Endothelial cell of umbilical vein (primary cell): ENCODE measurements around the gene CCDC126. TPM values are rescaled to one million over a fixed set of nuclear protein-coding genes. Genes with fewer than 3 reads are reported as not detected.

Source experiments
- BruUV-seq: library from RNA; stranded (reverse); fragments of 400-500 nt; replicated peaks from 2 replicates; lab custom pipeline; 2021; lab: Mats Ljungman, UMichigan
- CTCF ChIA-PET: fragments of 300-600, 350-600 bp; sonication (Branson Sonifier 250); formaldehyde crosslinking; loops from one replicate; lab custom pipeline; 2021; ENCODE audit warnings: antibody characterized with exemption, inconsistent platforms; lab: Charles Lee
- POLR2A ChIA-PET: fragments of 300-600, 350-600 bp; sonication (Branson Sonifier 250); formaldehyde crosslinking; loops from one replicate; lab custom pipeline; 2021; ENCODE audit warnings: antibody characterized with exemption, inconsistent platforms; lab: Charles Lee
- DNase-seq: peaks from one replicate; pipeline ENCODE4 v3.0.0-alpha.2; 2011; ENCODE audit warnings: low read depth, low spot score
- FAIRE-seq: peaks from 2 replicates; lab custom pipeline; 2011; peaks lifted over from hg19 to GRCh38; lab: Jason Lieb, UNC
- H2AFZ ChIP-seq: 2 replicates; pipeline ENCODE4 v1.6.0; 2012; ENCODE audit warnings: low read depth, low read length, control low read depth, inconsistent platforms
- H3K27ac ChIP-seq: 2 replicates; pipeline ENCODE4 v1.5.1; 2011; ENCODE audit warnings: low read depth, mild to moderate bottlenecking, control low read depth, low read length, moderate library complexity; ENCODE audit not compliant: insufficient read depth
- H3K27me3 ChIP-seq, 2 experiments: 2 replicates each; pipeline versions ENCODE4 v1.6.0 to v1.6.1; 2011; ENCODE audit warnings: low read length in 2 of 2, mixed read lengths in 1 of 2; ENCODE audit not compliant: control insufficient read depth in 2 of 2, insufficient read depth in 2 of 2
- H3K36me3 ChIP-seq, 2 experiments: 2 replicates in 1 of 2; 3 replicates in 1 of 2; pipeline ENCODE4 v1.5.1; 2011; ENCODE audit warnings: low read length in 2 of 2, mild to moderate bottlenecking in 1 of 2, moderate library complexity in 1 of 2; ENCODE audit not compliant: control insufficient read depth in 2 of 2, insufficient read depth in 2 of 2; ENCODE audit errors: extremely low read depth in 1 of 2
- H3K4me1 ChIP-seq: 3 replicates; pipeline ENCODE4 v1.5.1; 2011; ENCODE audit warnings: mild to moderate bottlenecking, low read length; ENCODE audit not compliant: control insufficient read depth, insufficient read depth; ENCODE audit errors: extremely low read depth
- H3K4me2 ChIP-seq: 2 replicates; pipeline ENCODE4 v1.6.1; 2011; ENCODE audit warnings: low read length, control low read depth, mixed read lengths; ENCODE audit not compliant: insufficient read depth
- H3K4me3 ChIP-seq, 3 experiments: fragments of 200-600 bp in 1 of 3; sonication (generic), shearing (Covaris generic) in 1 of 3; replicated peaks in 1 of 3; 2 replicates each; pipeline ENCODE4 v1.5.1; 2011 to 2016; ENCODE audit warnings: control low read depth in 3 of 3, low read length in 3 of 3, mild to moderate bottlenecking in 2 of 3, inconsistent platforms in 1 of 3, low read depth in 1 of 3, moderate library complexity in 1 of 3; ENCODE audit not compliant: insufficient read depth in 1 of 3
- H3K79me2 ChIP-seq: 2 replicates; pipeline ENCODE4 v1.6.0; 2012; ENCODE audit warnings: low read length, inconsistent platforms; ENCODE audit not compliant: control insufficient read depth, insufficient read depth
- H3K9ac ChIP-seq: replicated peaks from 2 replicates; pipeline ENCODE3; 2011; ENCODE audit warnings: low read length, control low read depth; ENCODE audit not compliant: insufficient read depth; ENCODE audit errors: extremely low read depth
- H3K9me1 ChIP-seq: replicated peaks from 3 replicates; pipeline ENCODE4 v1.6.0; 2011; ENCODE audit warnings: mild to moderate bottlenecking, low read length; ENCODE audit not compliant: control insufficient read depth, insufficient read depth; ENCODE audit errors: extremely low read depth
- H3K9me3 ChIP-seq: replicated peaks from 2 replicates; pipeline ENCODE4 v1.5.1; 2012; ENCODE audit warnings: low read length, inconsistent platforms; ENCODE audit not compliant: control insufficient read depth, insufficient read depth
- H4K20me1 ChIP-seq: replicated peaks from 2 replicates; pipeline ENCODE3; 2011; ENCODE audit warnings: mild to moderate bottlenecking, low read length; ENCODE audit not compliant: control insufficient read depth, insufficient read depth; ENCODE audit errors: extremely low read depth
- EZH2 ChIP-seq: IDR thresholded peaks from 2 replicates; pipeline ENCODE4 v1.6.1; 2012; ENCODE audit warnings: borderline replicate concordance, low read depth, mild to moderate bottlenecking, moderate library complexity, low read length, inconsistent platforms; ENCODE audit not compliant: severe bottlenecking
- FOS ChIP-seq: IDR thresholded peaks from 2 replicates; pipeline ENCODE4 v1.6.1; 2011; ENCODE audit warnings: mild to moderate bottlenecking, low read length, moderate library complexity, borderline replicate concordance; ENCODE audit not compliant: insufficient read depth
- GATA2 ChIP-seq: IDR thresholded peaks from 2 replicates; pipeline ENCODE4 v1.7.0; 2011; ENCODE audit warnings: low read depth, mild to moderate bottlenecking, moderate library complexity, mixed read lengths, low read length; ENCODE audit not compliant: insufficient read length, insufficient read depth
- JUN ChIP-seq: IDR thresholded peaks from 2 replicates; pipeline ENCODE4 v1.6.1; 2011; ENCODE audit warnings: borderline replicate concordance, low read depth; ENCODE audit not compliant: insufficient read length, insufficient read depth
- MYC ChIP-seq: IDR thresholded peaks from one replicate; pipeline ENCODE4 v1.6.1; 2011; ENCODE audit warnings: mild to moderate bottlenecking, low read depth, low read length
- POLR2A ChIP-seq: IDR thresholded peaks from 2 replicates; pipeline ENCODE4 v1.6.1; 2012; ENCODE audit warnings: low read depth, mild to moderate bottlenecking, control low read depth, low read length
- POLR2AphosphoS5 ChIP-seq: IDR thresholded peaks from 2 replicates; pipeline ENCODE4 v1.6.1; 2012; ENCODE audit warnings: low read depth, mild to moderate bottlenecking, control low read depth, low read length, moderate library complexity; ENCODE audit not compliant: insufficient read depth
- dilution Hi-C: fragments of 300-500 bp; cut with MboI; formaldehyde crosslinking; loops from one replicate; pipeline ENCODE4 v1.15.0; 2019; ENCODE audit warnings: low sequenced_read_pairs; ENCODE audit not compliant: extremely low pct_ligation_motif_present
- intact Hi-C: fragments of 100-400 bp; cut with micrococcal nuclease; formaldehyde crosslinking; loops from one replicate; pipeline ENCODE4 v1.10.0; 2022
- polyA plus RNA-seq, 4 experiments: library from polyadenylated mRNA; depleted of rRNA in 3 of 4; stranded (reverse) in 3 of 4; unstranded in 1 of 4; fragments of >200 nt; gene quantifications; 2 replicates each; pipeline versions ENCODE4 v1.2.1 to v1.2.3, GENCODE V29; 2011 to 2012; ENCODE audit warnings: missing spikeins in 1 of 4
- total RNA-seq: library from RNA; stranded (reverse); gene quantifications from 2 replicates; pipeline ENCODE4 v1.2.3, GENCODE V29; 2021
- TF ChIP-seq, protein P1 (sequence below): IDR thresholded peaks from 2 replicates; pipeline ENCODE4 v1.6.1; 2011; ENCODE audit not compliant: insufficient read depth, insufficient read length
- TF ChIP-seq, protein P2 (sequence below), 2 donors: IDR thresholded peaks; 1 replicate in 1 of 2; 2 replicates in 1 of 2; pipeline ENCODE4 v1.5.1; 2011; ENCODE audit warnings: low read length in 2 of 2, mild to moderate bottlenecking in 2 of 2, moderate library complexity in 2 of 2, control low read depth in 1 of 2, inconsistent platforms in 1 of 2, low read depth in 1 of 2; ENCODE audit not compliant: insufficient read depth in 1 of 2; ENCODE audit errors: extremely low read depth in 1 of 2

Gene CCDC126
- total and polyA plus RNA-seq, 2 donors (not counting 3 experiments of a cell fraction or from before 2014, with no cell fraction given), result 4.9 to 8.6 TPM

DNA sequence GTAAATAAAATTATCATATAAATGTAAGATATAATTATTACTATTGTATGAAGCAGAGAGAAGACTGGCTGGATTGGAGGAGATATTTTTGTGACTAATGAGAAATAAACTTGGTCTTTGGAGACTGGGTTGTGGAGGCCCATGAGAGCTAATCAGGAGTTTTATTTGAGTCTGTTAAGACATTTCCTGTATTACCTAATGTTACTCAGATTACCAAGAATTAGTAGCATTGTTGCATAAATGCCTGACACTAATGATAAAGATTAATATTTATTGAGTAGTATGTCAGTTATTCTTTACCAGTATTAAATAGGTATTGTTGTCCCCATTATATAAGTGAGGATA lies 7.1 kb downstream of the CCDC126 start:
- no TSS peak for BruUV-seq
- TF ChIP-seq JUN (no peak), POLR2AphosphoS5 (no peak), POLR2A (no peak), GATA2 (no peak), MYC (no peak), FOS (no peak), EZH2 (no peak)
- TF ChIP-seq, protein P1, sequence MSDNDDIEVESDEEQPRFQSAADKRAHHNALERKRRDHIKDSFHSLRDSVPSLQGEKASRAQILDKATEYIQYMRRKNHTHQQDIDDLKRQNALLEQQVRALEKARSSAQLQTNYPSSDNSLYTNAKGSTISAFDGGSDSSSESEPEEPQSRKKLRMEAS, result no peak
- TF ChIP-seq, protein P2, sequence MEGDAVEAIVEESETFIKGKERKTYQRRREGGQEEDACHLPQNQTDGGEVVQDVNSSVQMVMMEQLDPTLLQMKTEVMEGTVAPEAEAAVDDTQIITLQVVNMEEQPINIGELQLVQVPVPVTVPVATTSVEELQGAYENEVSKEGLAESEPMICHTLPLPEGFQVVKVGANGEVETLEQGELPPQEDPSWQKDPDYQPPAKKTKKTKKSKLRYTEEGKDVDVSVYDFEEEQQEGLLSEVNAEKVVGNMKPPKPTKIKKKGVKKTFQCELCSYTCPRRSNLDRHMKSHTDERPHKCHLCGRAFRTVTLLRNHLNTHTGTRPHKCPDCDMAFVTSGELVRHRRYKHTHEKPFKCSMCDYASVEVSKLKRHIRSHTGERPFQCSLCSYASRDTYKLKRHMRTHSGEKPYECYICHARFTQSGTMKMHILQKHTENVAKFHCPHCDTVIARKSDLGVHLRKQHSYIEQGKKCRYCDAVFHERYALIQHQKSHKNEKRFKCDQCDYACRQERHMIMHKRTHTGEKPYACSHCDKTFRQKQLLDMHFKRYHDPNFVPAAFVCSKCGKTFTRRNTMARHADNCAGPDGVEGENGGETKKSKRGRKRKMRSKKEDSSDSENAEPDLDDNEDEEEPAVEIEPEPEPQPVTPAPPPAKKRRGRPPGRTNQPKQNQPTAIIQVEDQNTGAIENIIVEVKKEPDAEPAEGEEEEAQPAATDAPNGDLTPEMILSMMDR (IDR thresholded peaks at IDR 0.05; ENCODE audit: extremely low read depth in 1 of 2, insufficient read depth in 1 of 2, low read depth in 1 of 2, low read length in 2 of 2), result no peak
- intact Hi-C loops (no loop called here), dilution Hi-C loops (no loop called here)
- POLR2A ChIA-PET, result interaction anchor here (0.5 kb wide), 1 partner anchor 17 kb away, joined by 3 read pairs; no protein-coding TSS in a partner anchor
- no peaks in the 10 kb centered on the region for H3K9me1 ChIP-seq
- no peak overlapping the region for H2AFZ ChIP-seq
- H3K27me3 ChIP-seq, result no peaks in the 10 kb centered on the region
- CTCF ChIA-PET, result no interaction called here
- H3K27ac ChIP-seq, result no peak overlapping the region
- no peaks in the 10 kb centered on the region for H3K9me3 ChIP-seq
- no peak overlapping the region for H3K9ac ChIP-seq
- no peak overlapping the region for H3K4me2 ChIP-seq
- no peaks in the 10 kb centered on the region for H3K4me1 ChIP-seq
- DNase-seq, result no peak
- H3K4me3 ChIP-seq, result no peak overlapping the region
- H3K79me2 ChIP-seq, result no peaks in the 10 kb centered on the region
- no peaks in the 10 kb centered on the region for H3K36me3 ChIP-seq
- FAIRE-seq, result no peak
- H4K20me1 ChIP-seq, result no peaks in the 10 kb centered on the region
